ENCODE measurements around the gene PRKAG3. TPM values are rescaled to one million over a fixed set of nuclear protein-coding genes. Genes with fewer than 3 reads are reported as not detected.

Gene PRKAG3
- total RNA-seq, 2 donors from 2014 or later: not detected

- Histone ChIP-seq H3K4me1 (peaks cover 20% of the 10 kb centered on the region), H3K9me3 (no peaks in the 10 kb centered on the region), H3K36me3 (replicated peaks in 1 of 2; ENCODE audit: insufficient read depth in 1 of 2, low read depth in 2 of 2) (no peaks in the 10 kb centered on the region), H3K27me3 (peaks cover 0 to 33% of the 10 kb centered on the region in 2 donors), H3K27ac (no peak overlapping the region), H3K4me3 (no peak overlapping the region)
- intact Hi-C loops (cut with DNase I): no loop called here
- ATAC-seq: no peak
- whole genome bisulfite sequencing, 2 donors: 34 to 54% methylated on average over 10 to 16 of the region's 16 CpGs
- DNase-seq: no peak
- TF ChIP-seq CTCF (IDR thresholded peaks at IDR 0.05) (no peak), POLR2A (IDR thresholded peaks at IDR 0.05) (no peak)
These were observed 47.5 kb upstream of the PRKAG3 start for GRCh38 chr2:218878926-218879761.

DNA sequence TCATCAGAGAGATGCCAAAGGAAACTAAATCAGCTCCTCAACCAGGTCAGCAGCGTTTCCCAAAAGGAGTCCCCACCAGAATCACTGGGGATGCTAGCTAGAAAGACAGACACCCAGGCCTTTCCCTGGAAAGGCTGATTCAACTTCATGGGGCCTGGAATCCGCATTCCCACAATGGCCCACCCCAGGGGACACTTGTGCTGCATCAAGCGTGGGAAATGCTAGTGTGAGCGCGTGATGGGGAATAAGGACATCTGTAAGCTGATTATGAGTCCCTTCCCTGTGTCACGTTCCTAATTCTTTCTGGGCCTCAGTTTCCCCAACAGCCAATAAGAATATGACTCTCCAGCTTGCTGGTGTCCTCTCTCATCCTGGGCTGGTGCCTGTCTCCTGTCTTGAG is 46.9 kb upstream of the PRKAG3 start:
- Histone ChIP-seq H3K4me3 (no peak overlapping the region), H3K9me3 (no peaks in the 10 kb centered on the region), H3K4me1 (peaks cover 20% of the 10 kb centered on the region), H3K27ac (no peak overlapping the region), H3K36me3 (replicated peaks in 1 of 2; ENCODE audit: insufficient read depth in 1 of 2, low read depth in 2 of 2) (no peaks in the 10 kb centered on the region), H3K27me3 (peaks cover 0 to 38% of the 10 kb centered on the region in 2 donors)
- intact Hi-C loops (cut with DNase I): no loop called here
- ATAC-seq (no peak), DNase-seq (no peak)
- TF ChIP-seq CTCF (IDR thresholded peaks at IDR 0.05) (no peak), POLR2A (IDR thresholded peaks at IDR 0.05) (no peak)
- 36 to 37% methylated on average over 6 of the region's 6 CpGs for WGBS, 2 donors

DNA sequence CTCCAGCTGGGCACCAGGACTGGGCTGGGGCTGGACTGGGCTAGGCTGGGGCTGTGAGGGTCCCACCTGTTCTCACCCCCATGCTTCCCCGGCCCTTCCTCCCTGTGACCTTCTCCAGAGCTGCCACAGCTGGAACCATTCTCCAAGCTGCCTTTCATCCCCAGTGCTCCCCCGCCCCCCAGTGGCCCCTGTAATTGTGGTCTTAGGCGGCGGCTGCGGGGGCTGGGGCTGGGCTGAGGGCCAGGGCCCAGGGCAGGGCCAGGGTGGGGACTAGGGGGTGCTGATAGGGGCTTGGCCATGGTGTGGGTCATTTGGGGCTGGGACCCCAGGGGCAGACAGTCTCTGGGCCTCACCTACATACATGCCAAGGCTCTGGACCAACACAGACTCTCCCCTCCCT is 46.3 kb upstream of the PRKAG3 start:
- Histone ChIP-seq H3K4me3 (no peak overlapping the region), H3K4me1 (peaks cover 25% of the 10 kb centered on the region), H3K27me3 (peaks cover 0 to 41% of the 10 kb centered on the region in 2 donors), H3K27ac (no peak overlapping the region), H3K9me3 (no peaks in the 10 kb centered on the region), H3K36me3 (replicated peaks in 1 of 2; ENCODE audit: insufficient read depth in 1 of 2, low read depth in 2 of 2) (no peaks in the 10 kb centered on the region)
- WGBS, 2 donors: 10 to 33% methylated on average over 2 to 5 of the region's 5 CpGs
- ATAC-seq (no peak), DNase-seq (no peak)
- intact Hi-C loops (cut with DNase I): no loop called here
- TF ChIP-seq CTCF (IDR thresholded peaks at IDR 0.05): no peak
- no peak for TF ChIP-seq POLR2A (IDR thresholded peaks at IDR 0.05)

DNA sequence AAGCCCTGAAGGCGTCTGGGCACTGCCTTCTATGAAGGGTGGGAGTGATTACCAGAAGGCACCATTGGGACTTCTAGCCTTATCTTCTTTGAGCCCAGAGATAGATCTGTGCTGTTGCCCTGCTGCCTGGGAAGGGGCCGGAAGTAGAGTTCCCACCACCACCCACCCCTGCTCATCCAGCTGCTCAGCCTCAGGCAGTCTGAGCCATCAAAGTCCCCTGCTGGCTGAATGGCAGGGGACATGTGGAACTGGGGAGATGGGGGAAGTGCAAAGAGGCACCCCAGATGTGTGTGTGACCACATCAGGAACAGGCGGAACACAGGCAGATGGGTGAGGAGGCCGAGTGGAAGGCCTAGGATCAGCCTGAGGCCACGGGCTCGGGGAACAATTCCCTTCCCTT is 45.7 kb upstream of the PRKAG3 start:
- ATAC-seq (no peak), DNase-seq (no peak)
- Histone ChIP-seq H3K36me3 (replicated peaks in 1 of 2; ENCODE audit: insufficient read depth in 1 of 2, low read depth in 2 of 2) (no peaks in the 10 kb centered on the region), H3K27ac (no peak overlapping the region), H3K4me3 (no peak overlapping the region), H3K9me3 (no peaks in the 10 kb centered on the region), H3K4me1 (peaks cover 25% of the 10 kb centered on the region), H3K27me3 (peaks cover 0 to 47% of the 10 kb centered on the region in 2 donors)
- TF ChIP-seq CTCF (IDR thresholded peaks at IDR 0.05) (no peak), POLR2A (IDR thresholded peaks at IDR 0.05) (no peak)
- intact Hi-C loops (cut with DNase I): no loop called here
- 63 to 70% methylated on average over 1 to 6 of the region's 6 CpGs for WGBS, 2 donors
